Measurements from ENCODE around the gene SYT6. TPM values are rescaled to one million over a fixed set of nuclear protein-coding genes. Genes with fewer than 3 reads are reported as not detected.
A peak's percentile ranks its signal among the peaks of the same experiment; 100 is the strongest.

The SYT6 gene
- total and polyA plus RNA-seq, 5 donors: not detected

DNA sequence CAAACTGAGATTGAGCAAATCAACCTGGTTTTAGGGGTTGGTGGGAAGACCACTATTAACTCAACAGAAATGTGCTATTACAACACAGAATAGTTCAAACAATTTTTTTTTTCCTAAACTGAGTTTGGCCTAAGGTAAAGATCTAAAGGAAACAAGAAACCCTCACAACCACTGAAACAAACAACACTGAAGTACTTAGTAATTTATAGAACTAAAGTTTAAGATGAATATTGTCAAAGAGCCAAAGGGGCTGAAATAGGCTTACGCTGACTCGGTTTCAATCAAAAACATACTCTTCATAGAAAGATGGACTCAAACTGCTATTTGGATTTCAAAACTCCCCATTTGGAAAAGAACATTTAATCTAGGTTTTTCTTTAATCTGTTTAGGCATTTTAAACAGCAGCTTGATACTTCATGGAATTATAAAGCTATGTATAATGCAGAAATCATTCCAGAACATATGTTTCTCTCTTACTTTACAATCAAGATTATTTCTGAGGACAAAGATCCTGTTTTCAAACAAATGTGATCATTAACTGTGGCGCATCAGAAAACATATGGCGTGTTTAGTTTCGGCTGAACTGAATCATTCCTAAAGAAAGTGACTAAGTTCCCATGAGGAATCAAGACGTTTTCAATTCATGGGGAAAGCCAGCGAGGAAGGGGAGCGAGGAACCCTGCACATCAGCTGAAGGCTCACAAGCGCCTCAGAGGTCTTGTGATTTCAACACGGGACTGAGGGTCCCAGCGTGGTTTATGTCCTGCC is 62.7 kb downstream of the SYT6 start:
- intact Hi-C loops (cut with DNase I): no loop called here

DNA sequence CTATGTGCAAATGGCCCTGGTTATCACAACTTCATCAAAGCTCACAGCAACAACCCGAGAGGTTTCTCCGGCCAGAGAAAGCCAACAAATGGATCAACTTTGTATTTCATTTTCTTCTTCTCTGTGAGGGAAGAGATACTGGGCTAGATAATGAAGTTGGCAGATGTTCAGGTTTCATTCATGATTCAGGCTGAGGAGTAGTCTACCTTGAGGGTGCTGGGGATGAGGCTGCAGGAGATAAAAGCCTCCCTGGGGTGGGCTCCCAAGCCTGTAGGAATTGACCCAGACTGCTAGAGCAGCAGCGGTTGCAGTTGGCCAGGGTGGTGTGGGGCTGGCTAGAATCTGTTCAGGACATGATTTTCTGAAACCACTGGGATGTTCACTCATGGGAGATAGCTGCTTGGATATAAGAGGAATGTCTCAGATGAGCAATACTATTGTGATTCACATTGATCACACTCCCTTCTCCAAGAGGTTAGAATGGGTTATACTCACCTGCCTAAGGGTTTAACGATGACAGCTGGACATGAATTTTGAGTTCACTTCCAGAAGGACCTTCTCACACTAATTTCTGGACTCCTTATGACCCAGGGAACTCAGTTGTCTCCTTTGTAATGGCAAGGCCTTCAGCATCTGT is 64.0 kb downstream of the SYT6 start:
- ATAC-seq (no peak), DNase-seq (no peak)
- Histone ChIP-seq H3K9me3 (ENCODE audit: control insufficient read depth, low read length) (no peaks in the 10 kb centered on the region), H3K4me1 (ENCODE audit: control insufficient read depth, insufficient read depth, low read length) (no peaks in the 10 kb centered on the region), H3K4me3 (ENCODE audit: low read length) (no peak overlapping the region), H3K27ac (ENCODE audit: low read length) (no peak overlapping the region), H3K27me3 (ENCODE audit: control insufficient read depth, insufficient read depth) (no peaks in the 10 kb centered on the region)
- WGBS: 82% methylated on average over 4 of the region's 4 CpGs
- intact Hi-C loops (cut with DNase I): no loop called here

More for the DNA sequence above, 62.7 kb downstream of the SYT6 start:
- Histone ChIP-seq H3K4me3 (ENCODE audit: low read length) (no peak overlapping the region), H3K4me1 (ENCODE audit: control insufficient read depth, insufficient read depth, low read length) (no peaks in the 10 kb centered on the region), H3K9me3 (ENCODE audit: control insufficient read depth, low read length) (no peaks in the 10 kb centered on the region), H3K27ac (ENCODE audit: low read length) (no peak overlapping the region), H3K27me3 (ENCODE audit: control insufficient read depth, insufficient read depth) (no peaks in the 10 kb centered on the region)
- DNase-seq: no peak
- ATAC-seq: no peak
- 87% methylated on average over 11 of the region's 11 CpGs for WGBS

DNA sequence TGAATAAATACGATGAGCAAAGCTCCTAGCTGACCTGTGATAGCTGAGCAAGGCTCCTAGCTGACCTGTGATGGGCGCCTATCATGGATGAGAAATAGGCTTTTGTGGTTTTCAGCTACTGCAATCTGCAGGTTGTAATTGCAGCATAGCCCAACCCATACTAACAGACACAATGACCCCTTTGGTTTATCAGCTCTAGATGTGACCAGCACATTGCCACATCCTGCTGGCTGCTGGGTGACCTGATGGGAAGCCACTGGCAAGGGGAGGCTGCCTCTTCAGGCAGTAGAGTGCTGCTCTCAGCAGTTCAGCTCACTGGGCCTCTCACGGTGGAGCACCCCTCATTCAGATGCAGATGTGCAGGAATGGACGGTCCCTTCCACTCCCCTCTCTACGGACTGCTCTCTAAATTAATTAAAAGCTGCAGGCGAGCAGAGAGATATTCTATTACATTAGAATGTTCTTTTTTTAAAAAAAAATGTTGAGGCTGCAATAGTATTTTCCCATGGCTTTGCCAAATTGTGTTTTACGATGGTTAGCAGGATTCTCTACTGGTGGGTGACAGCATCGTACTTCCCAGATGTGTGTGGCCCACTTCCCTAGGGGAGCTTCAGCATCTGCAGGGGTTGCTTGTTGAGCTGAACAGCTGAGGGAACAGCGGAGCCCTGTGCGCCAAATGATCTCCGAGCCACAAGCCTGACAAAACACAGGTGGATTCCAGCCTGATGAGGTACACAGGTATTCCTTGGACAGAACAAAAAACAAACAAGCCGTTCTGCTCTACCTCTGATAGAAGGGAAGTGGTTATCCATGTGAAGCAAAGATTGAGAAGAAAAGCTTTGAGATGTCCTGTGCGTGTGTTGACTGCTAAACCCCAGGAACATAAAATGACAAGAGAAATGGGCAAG is 65.0 kb downstream of the SYT6 start:
- intact Hi-C loops (cut with DNase I): no loop called here
- no peaks in the 10 kb centered on the region for H3K27me3 ChIP-seq (ENCODE audit: control insufficient read depth, insufficient read depth)
- WGBS: 74% methylated on average over 13 of the region's 13 CpGs
- no peak for DNase-seq
- ATAC-seq: no peak
- H3K9me3 ChIP-seq (ENCODE audit: control insufficient read depth, low read length): no peaks in the 10 kb centered on the region
- no peaks in the 10 kb centered on the region for H3K4me1 ChIP-seq (ENCODE audit: control insufficient read depth, insufficient read depth, low read length)
- H3K27ac ChIP-seq (ENCODE audit: low read length): no peak overlapping the region
- no peak overlapping the region for H3K4me3 ChIP-seq (ENCODE audit: low read length)

DNA sequence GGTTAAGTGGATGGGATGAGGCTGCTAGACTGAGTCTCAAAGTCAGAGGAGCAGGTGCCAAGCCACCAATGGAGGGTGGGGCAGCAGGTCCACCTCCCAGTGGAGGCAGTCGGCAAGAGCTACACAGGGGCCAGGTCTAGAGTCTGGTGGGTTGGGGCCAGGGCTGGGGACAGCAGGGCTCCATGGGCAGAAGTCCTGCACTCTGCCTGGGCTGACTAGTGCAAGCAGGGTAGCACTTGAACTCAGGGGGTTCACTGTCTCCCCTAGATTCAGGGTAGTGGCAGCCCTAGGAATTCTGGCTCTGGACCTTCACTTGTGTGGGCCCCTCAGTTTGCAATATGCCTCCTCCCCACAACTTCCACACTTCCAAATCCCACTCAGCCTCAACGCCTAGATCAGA is 66.2 kb downstream of the SYT6 start:
- no peak for DNase-seq
- H3K9me3 ChIP-seq (ENCODE audit: control insufficient read depth, low read length): no peaks in the 10 kb centered on the region
- 97% methylated on average over 2 of the region's 2 CpGs for WGBS
- H3K4me1 ChIP-seq (ENCODE audit: control insufficient read depth, insufficient read depth, low read length): peaks cover 2% of the 10 kb centered on the region
- ATAC-seq: no peak
- no peak overlapping the region for H3K4me3 ChIP-seq (ENCODE audit: low read length)
- no peak overlapping the region for H3K27ac ChIP-seq (ENCODE audit: low read length)
- no peaks in the 10 kb centered on the region for H3K27me3 ChIP-seq (ENCODE audit: control insufficient read depth, insufficient read depth)
- intact Hi-C loops (cut with DNase I): no loop called here

DNA sequence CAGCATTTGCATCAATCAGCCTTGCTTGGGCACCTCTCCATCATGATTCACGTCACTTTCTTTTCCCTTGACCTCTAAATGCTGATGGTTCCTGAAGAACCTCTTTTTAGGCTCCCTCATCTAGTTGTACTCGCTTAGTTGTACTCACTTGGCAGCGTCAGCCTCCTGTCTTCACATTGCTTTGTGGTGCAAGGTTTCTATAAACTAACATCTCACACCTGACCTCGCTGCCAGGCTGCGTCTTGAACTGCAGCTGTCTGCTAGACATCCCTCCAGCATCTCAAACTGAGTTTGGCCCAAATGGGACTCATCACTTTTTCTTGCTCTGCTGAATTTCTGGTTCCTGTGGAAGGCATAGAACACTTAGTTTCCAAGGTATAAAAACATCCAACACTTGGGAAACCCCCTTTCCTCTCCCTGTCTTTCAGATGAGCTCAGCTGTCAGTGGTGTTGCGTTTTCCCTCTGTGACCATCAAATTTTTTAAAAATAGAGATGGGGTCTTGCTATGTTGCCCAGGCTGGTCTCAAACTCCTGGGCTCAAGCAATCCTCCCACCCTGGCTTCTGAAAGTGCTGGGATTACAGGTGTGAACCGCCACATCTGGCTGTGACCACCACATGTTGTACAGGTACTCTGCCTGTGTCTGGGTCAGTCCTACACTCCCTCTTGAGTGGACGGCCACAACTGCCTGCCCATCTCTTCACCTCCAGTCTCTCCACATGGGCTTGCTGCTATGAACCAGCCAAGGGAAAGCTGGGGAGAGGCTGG is 66.9 kb downstream of the SYT6 start:
- intact Hi-C loops (cut with DNase I): no loop called here
- no peaks in the 10 kb centered on the region for H3K27me3 ChIP-seq (ENCODE audit: control insufficient read depth, insufficient read depth)
- no peak for DNase-seq
- no peaks in the 10 kb centered on the region for H3K9me3 ChIP-seq (ENCODE audit: control insufficient read depth, low read length)
- WGBS: 86% methylated on average over 8 of the region's 8 CpGs
- no peak for ATAC-seq
- peaks cover 4% of the 10 kb centered on the region for H3K4me1 ChIP-seq (ENCODE audit: control insufficient read depth, insufficient read depth, low read length)
- no peak overlapping the region for H3K27ac ChIP-seq (ENCODE audit: low read length)
- H3K4me3 ChIP-seq (ENCODE audit: low read length): no peak overlapping the region

DNA sequence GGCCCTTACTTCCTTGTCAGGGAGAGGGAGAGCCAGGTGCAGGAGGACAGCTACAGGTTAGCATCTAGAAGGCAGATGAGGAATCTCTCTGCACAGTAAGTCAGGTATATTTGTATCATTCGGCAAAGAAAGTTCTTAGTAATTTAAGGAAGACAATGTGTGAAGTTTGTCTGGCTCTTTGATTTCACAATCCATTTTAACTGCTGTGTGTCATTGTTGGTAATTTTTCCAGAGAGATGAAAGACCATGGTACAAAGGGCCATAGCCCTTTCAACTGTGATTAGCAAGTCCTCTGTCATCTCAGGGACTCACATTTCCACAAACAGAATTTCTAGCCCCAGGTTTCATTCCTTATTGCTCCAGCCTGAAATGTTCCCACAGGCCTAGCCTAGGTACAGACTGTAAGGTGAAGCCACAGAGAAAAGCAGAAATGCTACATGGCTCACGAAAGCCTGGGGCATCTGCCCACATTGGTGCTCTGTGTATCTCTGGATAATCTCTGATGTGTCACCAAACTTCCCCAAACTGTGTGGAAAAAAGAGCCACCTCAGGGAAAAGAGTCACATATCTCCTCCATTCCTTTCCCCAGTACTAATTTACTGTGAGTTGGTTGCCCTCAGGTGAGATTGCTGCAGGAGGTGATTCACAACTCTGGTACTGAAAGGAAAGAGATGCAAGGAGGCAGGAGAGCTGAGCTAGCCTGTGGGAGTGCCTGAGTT is 70.6 kb downstream of the SYT6 start:
- ATAC-seq: no peak

DNA sequence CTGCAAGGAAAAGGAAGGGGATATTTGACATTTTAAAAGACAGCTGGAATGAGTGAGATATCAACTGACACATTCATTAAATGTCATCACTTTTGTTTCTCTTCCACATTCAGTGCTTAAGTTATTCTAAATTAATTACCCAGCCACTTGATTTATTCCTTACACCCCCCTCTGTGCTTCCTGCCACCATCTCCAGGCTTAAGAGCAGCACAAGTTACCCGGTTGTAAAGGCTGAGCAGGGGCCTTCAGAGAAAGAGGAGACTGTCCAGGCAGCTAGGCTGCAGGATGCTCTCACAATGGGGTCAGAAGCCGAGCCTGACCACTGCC is 71.4 kb downstream of the SYT6 start:
- no peak for DNase-seq
- no peak for ATAC-seq
- Histone ChIP-seq H3K27me3 (ENCODE audit: control insufficient read depth, insufficient read depth) (no peaks in the 10 kb centered on the region), H3K9me3 (ENCODE audit: control insufficient read depth, low read length) (no peaks in the 10 kb centered on the region), H3K4me3 (ENCODE audit: low read length) (no peak overlapping the region), H3K4me1 (ENCODE audit: control insufficient read depth, insufficient read depth, low read length) (peaks cover 10% of the 10 kb centered on the region), H3K27ac (ENCODE audit: low read length) (no peak overlapping the region)
- WGBS: 43% methylated on average over 2 of the region's 2 CpGs
- intact Hi-C loops (cut with DNase I): no loop called here

More for the DNA sequence above, 70.6 kb downstream of the SYT6 start:
- Histone ChIP-seq H3K4me1 (ENCODE audit: control insufficient read depth, insufficient read depth, low read length) (peaks cover 10% of the 10 kb centered on the region), H3K4me3 (ENCODE audit: low read length) (no peak overlapping the region), H3K27ac (ENCODE audit: low read length) (no peak overlapping the region), H3K9me3 (ENCODE audit: control insufficient read depth, low read length) (no peaks in the 10 kb centered on the region), H3K27me3 (ENCODE audit: control insufficient read depth, insufficient read depth) (no peaks in the 10 kb centered on the region)
- DNase-seq: no peak
- intact Hi-C loops (cut with DNase I): no loop called here
- WGBS: 88% methylated on average over 2 of the region's 2 CpGs

DNA sequence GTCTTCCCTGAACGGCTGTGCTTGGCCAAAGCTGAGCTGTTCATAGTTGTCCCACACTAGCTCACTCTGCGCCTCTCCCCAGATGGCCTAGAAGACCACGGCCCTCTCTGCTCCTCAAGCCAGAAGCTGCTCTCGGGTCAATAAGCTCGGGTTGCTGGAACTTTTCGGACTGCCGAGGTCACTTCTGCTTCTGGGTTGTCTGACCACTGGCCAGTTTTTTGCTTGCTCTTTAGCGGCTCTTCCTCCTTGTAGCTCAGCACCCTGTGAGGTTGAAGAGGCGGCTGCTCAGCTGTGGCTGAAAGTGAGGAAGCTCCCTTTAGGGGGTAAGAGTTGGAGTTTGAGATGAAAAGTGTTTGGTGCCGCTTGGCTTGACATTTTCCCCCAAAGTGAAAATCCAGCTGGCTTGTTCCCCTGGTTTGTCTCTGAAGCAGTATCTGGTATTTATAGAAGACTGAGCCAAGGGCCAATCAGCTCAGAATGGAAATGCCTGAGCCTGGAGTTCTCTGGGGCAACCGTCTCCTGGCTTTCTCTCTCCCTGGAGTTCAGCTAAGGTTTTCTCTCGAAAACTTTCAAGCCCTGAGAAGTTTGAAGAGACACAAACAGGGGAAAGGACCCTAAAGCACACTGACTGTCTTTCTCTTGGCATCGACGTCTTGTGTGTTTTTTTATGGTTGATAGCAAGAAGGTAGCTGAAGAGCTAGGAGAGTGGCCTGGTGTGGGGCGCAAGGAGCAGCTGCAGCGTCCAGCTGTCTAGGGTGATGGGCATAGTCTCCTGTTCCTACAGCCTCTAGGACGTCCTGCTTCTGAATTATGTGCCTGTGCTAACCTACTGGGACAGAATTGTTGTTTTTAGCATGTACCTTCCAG is 72.0 kb downstream of the SYT6 start:
- no peak overlapping the region for H3K4me3 ChIP-seq (ENCODE audit: low read length)
- peak; percentile 20 to 69 (median 65) for DNase-seq
- no peaks in the 10 kb centered on the region for H3K9me3 ChIP-seq (ENCODE audit: control insufficient read depth, low read length)
- intact Hi-C loops (cut with DNase I): no loop called here
- no peaks in the 10 kb centered on the region for H3K27me3 ChIP-seq (ENCODE audit: control insufficient read depth, insufficient read depth)
- 40% methylated on average over 17 of the region's 17 CpGs for WGBS
- peak; percentile 68 to 72 for ATAC-seq
- H3K27ac ChIP-seq (ENCODE audit: low read length): peak overlapping the region; percentile 30
- H3K4me1 ChIP-seq (ENCODE audit: control insufficient read depth, insufficient read depth, low read length): peaks cover 10% of the 10 kb centered on the region

DNA sequence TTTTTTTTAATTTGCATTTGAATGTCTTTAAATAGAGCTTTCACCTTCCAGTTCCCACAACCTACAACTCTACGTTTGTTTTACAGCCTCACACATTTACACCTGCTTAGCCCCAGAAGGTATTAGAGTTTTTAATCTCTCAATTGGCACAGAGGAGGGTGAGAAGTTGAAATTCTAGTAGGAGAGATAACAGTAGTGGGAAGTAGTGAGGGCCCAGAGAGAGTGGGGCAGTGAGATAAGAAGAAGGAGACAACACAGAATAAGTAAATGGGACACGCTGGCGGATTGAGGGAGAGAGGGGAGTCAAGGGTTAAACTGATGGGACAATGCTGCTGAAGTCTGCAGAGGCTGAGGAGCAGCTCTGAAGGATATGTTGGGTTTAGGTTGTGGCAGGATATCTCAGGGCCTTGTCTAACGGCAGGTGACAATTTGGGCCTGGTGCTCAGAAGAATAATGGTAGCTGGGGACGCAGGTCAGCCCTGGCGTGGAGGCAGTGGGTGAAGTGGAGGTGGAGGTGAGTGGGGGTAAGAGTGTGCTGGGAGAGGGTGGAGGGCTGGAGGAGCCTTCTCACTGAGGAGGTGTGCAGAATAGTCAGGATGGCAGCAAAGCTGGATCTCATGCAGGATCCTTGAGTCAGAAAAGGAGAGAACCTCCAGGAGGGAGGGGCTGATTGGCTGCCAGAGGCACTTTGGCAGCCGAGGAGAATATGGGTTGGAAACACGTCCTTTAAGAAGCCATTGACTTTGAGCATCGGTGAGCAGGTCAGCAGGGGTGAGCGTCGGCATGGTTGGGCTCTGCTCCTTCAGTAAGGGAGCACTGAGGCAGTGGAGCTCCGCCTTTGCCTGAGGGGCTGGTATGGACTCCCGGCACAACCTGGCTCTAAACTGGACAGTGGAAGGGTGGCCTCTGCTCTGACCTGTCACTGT is 72.9 kb downstream of the SYT6 start:
- Histone ChIP-seq H3K4me3 (ENCODE audit: low read length) (no peak overlapping the region), H3K4me1 (ENCODE audit: control insufficient read depth, insufficient read depth, low read length) (peaks cover 10% of the 10 kb centered on the region), H3K27ac (ENCODE audit: low read length) (no peak overlapping the region), H3K27me3 (ENCODE audit: control insufficient read depth, insufficient read depth) (no peaks in the 10 kb centered on the region), H3K9me3 (ENCODE audit: control insufficient read depth, low read length) (no peaks in the 10 kb centered on the region)
- DNase-seq (peak; percentile 20 to 51 (median 40)), ATAC-seq (peak; percentile 30 to 31)
- intact Hi-C loops (cut with DNase I): no loop called here
- WGBS: 67% methylated on average over 13 of the region's 13 CpGs
